BE2C (cell line): ENCODE results near the gene MRPL22.

Experiments used
- DNase-seq: peaks from one replicate; pipeline ENCODE4 v3.0.0-alpha.2; 2020
- H3K27me3 ChIP-seq: fragments of 250-450 bp; sonication (Bioruptor Pico); 2 replicates; pipeline ENCODE4 v1.5.1; 2020; ENCODE audit warnings: mild to moderate bottlenecking
- H3K36me3 ChIP-seq: fragments of 250-450 bp; sonication (Bioruptor Pico); 2 replicates; pipeline ENCODE4 v1.5.1; 2020; ENCODE audit warnings: mild to moderate bottlenecking
- H3K4me1 ChIP-seq: fragments of 250-450 bp; sonication (Bioruptor Pico); 2 replicates; pipeline ENCODE4 v1.5.1; 2020
- H3K4me3 ChIP-seq: 2 replicates; pipeline ENCODE4 v1.5.1; 2011; ENCODE audit warnings: low read depth, low read length
- H3K9me3 ChIP-seq: fragments of 250-450 bp; sonication (Bioruptor Pico); 2 replicates; pipeline ENCODE4 v1.5.1; 2020
- TF ChIP-seq, protein P1 (sequence below): IDR thresholded peaks from 2 replicates; pipeline ENCODE4 v1.5.1; 2012; ENCODE audit warnings: mild to moderate bottlenecking, low read depth, low read length

The MRPL22 gene

DNA sequence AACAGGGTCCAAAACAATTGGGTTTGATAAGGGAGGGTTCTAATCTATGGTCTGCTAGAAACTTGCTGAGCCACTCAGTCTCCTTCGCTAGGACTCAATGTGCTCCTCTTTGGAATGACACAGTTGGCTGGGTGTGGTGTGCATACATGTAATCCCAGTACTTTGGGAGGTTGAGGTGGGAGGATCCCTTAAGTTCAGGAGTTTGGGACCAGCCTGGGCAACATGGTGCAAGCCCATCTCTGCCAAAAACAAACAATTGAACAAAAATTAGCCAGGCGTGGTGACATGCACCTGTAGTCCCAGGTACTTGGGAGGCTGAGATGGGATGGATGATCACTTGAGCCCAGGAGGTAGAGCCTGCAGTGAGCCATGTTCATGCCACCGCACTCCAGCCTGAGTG, 70.0 kb downstream of the MRPL22 start:
- Histone ChIP-seq H3K36me3 (no peaks in the 10 kb centered on the region), H3K9me3 (no peaks in the 10 kb centered on the region), H3K27me3 (0 out of 2 replicates have a peak, but pooled peaks cover 3% of the 10 kb centered on the region), H3K4me1 (no peaks in the 10 kb centered on the region), H3K4me3 (no peak overlapping the region)
- TF ChIP-seq, protein P1, sequence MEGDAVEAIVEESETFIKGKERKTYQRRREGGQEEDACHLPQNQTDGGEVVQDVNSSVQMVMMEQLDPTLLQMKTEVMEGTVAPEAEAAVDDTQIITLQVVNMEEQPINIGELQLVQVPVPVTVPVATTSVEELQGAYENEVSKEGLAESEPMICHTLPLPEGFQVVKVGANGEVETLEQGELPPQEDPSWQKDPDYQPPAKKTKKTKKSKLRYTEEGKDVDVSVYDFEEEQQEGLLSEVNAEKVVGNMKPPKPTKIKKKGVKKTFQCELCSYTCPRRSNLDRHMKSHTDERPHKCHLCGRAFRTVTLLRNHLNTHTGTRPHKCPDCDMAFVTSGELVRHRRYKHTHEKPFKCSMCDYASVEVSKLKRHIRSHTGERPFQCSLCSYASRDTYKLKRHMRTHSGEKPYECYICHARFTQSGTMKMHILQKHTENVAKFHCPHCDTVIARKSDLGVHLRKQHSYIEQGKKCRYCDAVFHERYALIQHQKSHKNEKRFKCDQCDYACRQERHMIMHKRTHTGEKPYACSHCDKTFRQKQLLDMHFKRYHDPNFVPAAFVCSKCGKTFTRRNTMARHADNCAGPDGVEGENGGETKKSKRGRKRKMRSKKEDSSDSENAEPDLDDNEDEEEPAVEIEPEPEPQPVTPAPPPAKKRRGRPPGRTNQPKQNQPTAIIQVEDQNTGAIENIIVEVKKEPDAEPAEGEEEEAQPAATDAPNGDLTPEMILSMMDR: no peak
- no peak for DNase-seq

DNA sequence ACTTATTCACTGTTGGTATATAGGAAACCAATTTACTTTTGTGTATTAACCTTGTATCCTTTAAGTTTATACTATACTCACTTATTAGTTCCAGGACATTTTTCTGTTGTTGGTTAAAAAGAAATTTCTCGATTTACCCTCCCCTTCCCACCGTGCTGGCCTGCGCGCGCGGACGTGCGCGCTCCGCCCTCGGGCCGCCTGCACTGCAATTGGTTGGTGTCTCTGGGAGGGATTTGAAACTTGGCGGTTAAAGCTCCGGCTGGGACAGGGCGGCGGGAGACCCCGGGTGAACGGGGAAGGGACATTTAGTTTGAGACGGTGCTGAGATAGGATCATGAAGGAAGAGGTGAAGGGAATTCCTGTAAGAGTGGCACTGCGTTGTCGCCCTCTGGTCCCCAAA, 72.7 kb downstream of the MRPL22 start, which contains the start of gene KIF4B:
Gene KIF4B, plus strand, starts transcription at position 230 of the 400 bp plus-strand sequence. Its CDS starts 105 bp downstream, at position 335.
- no peak for DNase-seq
- Histone ChIP-seq H3K4me3 (no peak within 1 kb of the TSS), H3K27me3 (0 out of 2 replicates have a peak, but pooled peaks cover 3% of the 10 kb centered on the region), H3K9me3 (no peaks in the 10 kb centered on the region), H3K36me3 (no peaks in the 10 kb centered on the region), H3K4me1 (no peaks in the 10 kb centered on the region)
- TF ChIP-seq, protein P1: no peak

DNA sequence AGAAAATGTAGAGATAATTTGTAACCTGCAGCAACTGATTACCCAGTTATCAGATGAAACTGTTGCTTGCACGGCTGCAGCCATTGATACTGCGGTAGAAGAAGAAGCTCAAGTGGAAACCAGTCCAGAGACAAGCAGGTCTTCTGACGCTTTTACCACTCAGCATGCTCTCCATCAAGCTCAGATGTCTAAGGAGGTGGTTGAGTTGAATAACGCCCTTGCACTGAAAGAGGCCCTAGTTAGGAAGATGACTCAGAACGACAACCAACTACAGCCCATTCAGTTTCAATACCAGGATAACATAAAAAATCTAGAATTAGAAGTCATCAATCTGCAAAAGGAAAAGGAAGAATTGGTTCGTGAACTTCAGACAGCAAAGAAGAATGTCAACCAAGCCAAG, 74.4 kb downstream of the MRPL22 start:
- no peak for DNase-seq
- 0 out of 2 replicates have a peak, but pooled peaks cover 3% of the 10 kb centered on the region for H3K27me3 ChIP-seq
- H3K9me3 ChIP-seq: no peaks in the 10 kb centered on the region
- no peaks in the 10 kb centered on the region; the same call in 1 of the 2 replicates for H3K4me1 ChIP-seq
- no peak overlapping the region for H3K4me3 ChIP-seq
- no peaks in the 10 kb centered on the region for H3K36me3 ChIP-seq
- TF ChIP-seq, protein P1: no peak

DNA sequence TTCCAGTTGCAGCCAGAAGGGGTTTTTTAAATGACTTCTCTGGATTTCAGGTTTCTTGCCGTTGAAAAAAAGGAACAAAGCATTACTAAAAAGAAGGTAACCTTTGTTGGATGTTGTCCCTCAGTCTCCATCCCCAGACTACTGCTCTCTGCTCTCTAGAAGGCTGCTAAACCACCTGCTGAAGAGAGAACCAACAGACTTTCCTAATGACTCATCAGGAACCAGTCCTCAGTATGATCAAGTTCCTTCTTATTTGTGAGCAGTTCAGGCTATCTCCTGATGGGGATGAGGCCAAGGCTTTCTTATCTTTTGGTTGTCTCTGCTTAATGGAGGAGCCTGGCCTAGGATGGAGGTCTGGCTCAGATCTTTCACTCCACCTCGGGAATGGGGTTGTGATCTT, 76.7 kb downstream of the MRPL22 start:
- no peak for DNase-seq
- no peaks in the 10 kb centered on the region for H3K9me3 ChIP-seq
- no peaks in the 10 kb centered on the region for H3K36me3 ChIP-seq
- 0 out of 2 replicates have a peak, but pooled peaks cover 3% of the 10 kb centered on the region for H3K27me3 ChIP-seq
- no peak overlapping the region for H3K4me3 ChIP-seq
- TF ChIP-seq, protein P1: no peak
- H3K4me1 ChIP-seq: no peaks in the 10 kb centered on the region; the same call in 1 of the 2 replicates
